BLaER1 treated with 17β-estradiol and CSF1 and Interleukin-3, amounts not matched to agents 10 nM and 100 nM (cell line): ENCODE data around the gene KIR3DL2.
"Not testable (repeated sequence)": the region's sequence is repeated elsewhere in the genome, so short reads cannot be mapped to it uniquely, and the experiment has no call there.

Experiments
- H3K27ac ChIP-seq, 11 experiments: shearing (Covaris generic); formaldehyde crosslinking; 2 replicates each; pipeline ENCODE4 v1.8.1; 2022
- H3K27me3 ChIP-seq, 11 experiments: shearing (Covaris generic); formaldehyde crosslinking; 2 replicates each; pipeline ENCODE4 v1.8.1; 2022
- H3K36me3 ChIP-seq, 11 experiments: shearing (Covaris generic); formaldehyde crosslinking; 2 replicates each; pipeline ENCODE4 v1.8.1; 2022
- H3K4me1 ChIP-seq, 10 experiments: shearing (Covaris generic); formaldehyde crosslinking; 2 replicates each; pipeline ENCODE4 v1.8.1; 2022
- H3K4me2 ChIP-seq, 11 experiments: shearing (Covaris generic); formaldehyde crosslinking; 2 replicates each; pipeline ENCODE4 v1.8.1; 2022
- H3K4me3 ChIP-seq, 10 experiments: shearing (Covaris generic); formaldehyde crosslinking; 2 replicates each; pipeline ENCODE4 v1.8.1; 2022
- H3K9ac ChIP-seq, 11 experiments: shearing (Covaris generic); formaldehyde crosslinking; 2 replicates each; pipeline ENCODE4 v1.8.1; 2022
- H3K9me3 ChIP-seq, 11 experiments: shearing (Covaris generic); formaldehyde crosslinking; replicated peaks in 1 of 11; 2 replicates each; pipeline ENCODE4 v1.8.1; 2022
- H4K20me1 ChIP-seq, 11 experiments: shearing (Covaris generic); formaldehyde crosslinking; 2 replicates each; pipeline ENCODE4 v1.8.1; 2022
- Cebpa-rat ChIP-seq, 11 experiments: shearing (Covaris generic); IDR thresholded peaks; 2 replicates each; pipeline ENCODE4 v1.8.1; 2022

The KIR3DL2 gene

GRCh38 chr19:54817670-54818536 is 32.3 kb upstream of the KIR3DL2 start:
- H3K27me3 ChIP-seq: no peaks in the 10 kb centered on the region
- H3K4me2 ChIP-seq: no peak overlapping the region
- H3K4me1 ChIP-seq: peaks cover 0 to 6% (median 0%) of the 10 kb centered on the region in 10 experiments; a peak in 8 of 20 replicates
- no peak overlapping the region for H3K27ac ChIP-seq
- H3K9me3 ChIP-seq: peaks cover 0 to 3% (median 0%) of the 10 kb centered on the region in 11 experiments; a peak in 7 of 22 replicates
- TF ChIP-seq Cebpa-rat (IDR thresholded peaks at IDR 0.05): no peak
- H3K9ac ChIP-seq: no peak overlapping the region
- no peaks in the 10 kb centered on the region for H4K20me1 ChIP-seq
- no peaks in the 10 kb centered on the region for H3K36me3 ChIP-seq
- H3K4me3 ChIP-seq: no peak overlapping the region

GRCh38 chr19:54824416-54824815 is 25.8 kb upstream of the KIR3DL2 start:
- H3K9me3 ChIP-seq, H3K27ac ChIP-seq: not testable (repeated sequence)

GRCh38 chr19:54825326-54825725 is 24.9 kb upstream of the KIR3DL2 start:
- not testable (repeated sequence) for H3K4me1 ChIP-seq, H3K36me3 ChIP-seq, H3K9ac ChIP-seq, H3K4me3 ChIP-seq, H3K4me2 ChIP-seq, H3K27me3 ChIP-seq, H3K27ac ChIP-seq, H4K20me1 ChIP-seq, H3K9me3 ChIP-seq

More at GRCh38 chr19:54824416-54824815, 25.8 kb upstream of the KIR3DL2 start:
- not testable (repeated sequence) for H3K4me3 ChIP-seq, H3K4me1 ChIP-seq, H3K27me3 ChIP-seq, H3K9ac ChIP-seq, H3K4me2 ChIP-seq, H4K20me1 ChIP-seq, H3K36me3 ChIP-seq

GRCh38 chr19:54828064-54828463 is 22.2 kb upstream of the KIR3DL2 start:
- not testable (repeated sequence) for H3K9me3 ChIP-seq, H3K9ac ChIP-seq, H3K27ac ChIP-seq, H3K36me3 ChIP-seq, H3K27me3 ChIP-seq, H3K4me2 ChIP-seq, H3K4me3 ChIP-seq, H4K20me1 ChIP-seq, H3K4me1 ChIP-seq

GRCh38 chr19:54832496-54832895 is 17.7 kb upstream of the KIR3DL2 start, which contains the start of gene KIR2DS4:
Gene KIR2DS4, plus strand, starts transcription at chr19:54832676.
- H3K4me2 ChIP-seq, H3K9ac ChIP-seq, H3K4me1 ChIP-seq, H3K36me3 ChIP-seq, H3K27ac ChIP-seq, H3K9me3 ChIP-seq, H3K27me3 ChIP-seq, H4K20me1 ChIP-seq, H3K4me3 ChIP-seq: not testable (repeated sequence)

- H3K4me3 ChIP-seq, H3K4me2 ChIP-seq, H3K27me3 ChIP-seq, H3K4me1 ChIP-seq, H3K36me3 ChIP-seq, H3K27ac ChIP-seq, H3K9me3 ChIP-seq, H4K20me1 ChIP-seq, H3K9ac ChIP-seq: not testable (repeated sequence)
These were observed 15.1 kb upstream of the KIR3DL2 start for GRCh38 chr19:54835126-54835525.

GRCh38 chr19:54837522-54837921 is 12.7 kb upstream of the KIR3DL2 start:
- H4K20me1 ChIP-seq, H3K9ac ChIP-seq, H3K27me3 ChIP-seq, H3K4me1 ChIP-seq, H3K4me3 ChIP-seq, H3K27ac ChIP-seq, H3K4me2 ChIP-seq, H3K9me3 ChIP-seq, H3K36me3 ChIP-seq: not testable (repeated sequence)

GRCh38 chr19:54843171-54843570 is 7.1 kb upstream of the KIR3DL2 start:
- H3K36me3 ChIP-seq, H3K27me3 ChIP-seq: not testable (repeated sequence)
- H3K9me3 ChIP-seq: peaks cover 9 to 22% (median 19%) of the 10 kb centered on the region in 11 experiments; a peak in 19 of 22 replicates

GRCh38 chr19:54850930-54851329 is 687 bp downstream of the KIR3DL2 start:
- Histone ChIP-seq H3K4me2 (peak overlapping the region in 9 of 11 experiments; percentile 37 to 67 (median 48); a peak in 18 of 22 replicates), H3K4me3 (no peak overlapping the region), H3K27me3 (no peaks in the 10 kb centered on the region), H4K20me1 (no peaks in the 10 kb centered on the region), H3K9ac (no peak overlapping the region), H3K9me3 (peaks cover 9 to 20% (median 15%) of the 10 kb centered on the region in 11 experiments; a peak in 19 of 22 replicates), H3K27ac (peak overlapping the region in 2 of 11 experiments; percentile 12 to 17; a peak in 2 of 22 replicates), H3K36me3 (no peaks in the 10 kb centered on the region), H3K4me1 (peaks cover 8 to 23% (median 18%) of the 10 kb centered on the region in 10 experiments)
- no peak for TF ChIP-seq Cebpa-rat (IDR thresholded peaks at IDR 0.05)

More at GRCh38 chr19:54843171-54843570, 7.1 kb upstream of the KIR3DL2 start:
- not testable (repeated sequence) for H4K20me1 ChIP-seq, H3K27ac ChIP-seq, H3K4me3 ChIP-seq, H3K4me1 ChIP-seq, H3K4me2 ChIP-seq, H3K9ac ChIP-seq

- no peak overlapping the region for H3K9ac ChIP-seq
- no peak overlapping the region for H3K4me3 ChIP-seq
- peak overlapping the region in 2 of 11 experiments; percentile 12 to 17; a peak in 2 of 22 replicates for H3K27ac ChIP-seq
- H4K20me1 ChIP-seq: no peaks in the 10 kb centered on the region
- no peak for TF ChIP-seq Cebpa-rat (IDR thresholded peaks at IDR 0.05)
- peaks cover 8 to 23% (median 18%) of the 10 kb centered on the region in 10 experiments for H3K4me1 ChIP-seq
- no peaks in the 10 kb centered on the region for H3K36me3 ChIP-seq
- peak overlapping the region; percentile 31 to 67 (median 48); a peak in 19 of 22 replicates for H3K4me2 ChIP-seq
- peaks cover 7 to 17% (median 11%) of the 10 kb centered on the region in 11 experiments; a peak in 19 of 22 replicates for H3K9me3 ChIP-seq
- H3K27me3 ChIP-seq: no peaks in the 10 kb centered on the region
These were observed 1.1 kb downstream of the KIR3DL2 start for GRCh38 chr19:54851353-54851752.

GRCh38 chr19:54855241-54855640 is 5.0 kb downstream of the KIR3DL2 start:
- H3K27me3 ChIP-seq, H3K4me3 ChIP-seq, H3K36me3 ChIP-seq, H3K9me3 ChIP-seq, H3K9ac ChIP-seq, H3K27ac ChIP-seq, H4K20me1 ChIP-seq, H3K4me2 ChIP-seq: not testable (repeated sequence)
- H3K4me1 ChIP-seq: peaks cover 16 to 22% (median 19%) of the 10 kb centered on the region in 10 experiments

- H3K4me3 ChIP-seq, H3K9me3 ChIP-seq, H3K9ac ChIP-seq, H4K20me1 ChIP-seq, H3K27me3 ChIP-seq, H3K36me3 ChIP-seq, H3K27ac ChIP-seq, H3K4me2 ChIP-seq: not testable (repeated sequence)
- H3K4me1 ChIP-seq: peaks cover 0 to 14% (median 2%) of the 10 kb centered on the region in 10 experiments; a peak in 6 of 20 replicates
These were observed 8.2 kb downstream of the KIR3DL2 start for GRCh38 chr19:54858476-54858875.

GRCh38 chr19:54859421-54859820 is 9.2 kb downstream of the KIR3DL2 start:
- not testable (repeated sequence) for H3K9ac ChIP-seq, H3K27ac ChIP-seq, H3K4me3 ChIP-seq, H3K9me3 ChIP-seq, H4K20me1 ChIP-seq, H3K27me3 ChIP-seq, H3K36me3 ChIP-seq
- Histone ChIP-seq H3K4me1 (peaks cover 0 to 14% (median 2%) of the 10 kb centered on the region in 10 experiments; a peak in 6 of 20 replicates), H3K4me2 (peak overlapping the region in 3 of 11 experiments; percentile 13 to 42 (median 29); a peak in 3 of 22 replicates)
